B cell (primary cell): ENCODE measurements around the gene MAP2K7. TPM values are rescaled to one million over a fixed set of nuclear protein-coding genes. Genes with fewer than 3 reads are reported as not detected.

Experiments
- ATAC-seq: fragments of 200-7000 bp; cut with Tn5 transposase; one replicate; pipeline ENCODE4 v1.10.0; 2021; ENCODE audit warnings: low read depth, mild to moderate bottlenecking, moderate number of reproducible peaks, moderate library complexity
- CTCF ChIA-PET: fragments of 350-600 bp; sonication (Branson Sonifier 250); formaldehyde crosslinking; loops from one replicate; lab custom pipeline; 2021; ENCODE audit warnings: antibody characterized with exemption, inconsistent platforms; lab: Charles Lee
- POLR2A ChIA-PET: fragments of 350-600 bp; sonication (Branson Sonifier 250); formaldehyde crosslinking; loops from one replicate; lab custom pipeline; 2021; ENCODE audit warnings: antibody characterized with exemption; lab: Charles Lee
- DNase-seq: peaks from one replicate; pipeline ENCODE4 v3.0.0; 2013
- H2AFZ ChIP-seq: 2 replicates; pipeline ENCODE4 v1.6.1; 2012; ENCODE audit warnings: mild to moderate bottlenecking, low read depth, low read length; ENCODE audit not compliant: insufficient read depth, poor library complexity, severe bottlenecking
- H3K27ac ChIP-seq, 2 donors: 1 replicate in 1 of 2; 2 replicates in 1 of 2; pipeline ENCODE4 v1.5.1; 2012 to 2013; ENCODE audit warnings: low read length in 2 of 2, mild to moderate bottlenecking in 2 of 2, moderate library complexity in 1 of 2
- H3K27me3 ChIP-seq, 4 experiments: fragments of 200-600 bp in 1 of 4; sonication (generic) in 1 of 4; replicated peaks in 1 of 4; 1 replicate in 2 of 4; 2 replicates in 2 of 4; pipeline versions ENCODE4 v1.6.1 to v1.7.0; 2013 to 2016; ENCODE audit warnings: low read length in 3 of 4, mild to moderate bottlenecking in 2 of 4, mixed read lengths in 1 of 4, moderate library complexity in 1 of 4; ENCODE audit not compliant: insufficient read depth in 4 of 4, control insufficient read depth in 3 of 4; ENCODE audit errors: control extremely low read depth in 1 of 4
- H3K36me3 ChIP-seq, 2 experiments: replicated peaks in 1 of 2; 1 replicate in 1 of 2; 2 replicates in 1 of 2; pipeline versions ENCODE4 v1.6.1 to v1.7.1; 2013; ENCODE audit warnings: low read length in 1 of 2; ENCODE audit not compliant: insufficient read depth in 2 of 2, control insufficient read depth in 1 of 2; ENCODE audit errors: control extremely low read depth in 1 of 2, extremely low read depth in 1 of 2
- H3K4me1 ChIP-seq, 2 donors: fragments of 200-600 bp in 1 of 2; sonication (generic) in 1 of 2; 1 replicate in 1 of 2; 2 replicates in 1 of 2; pipeline versions ENCODE4 v1.5.1 to v1.6.1; 2013 to 2017; ENCODE audit warnings: low read length in 2 of 2; ENCODE audit not compliant: control insufficient read depth in 2 of 2, insufficient read depth in 2 of 2
- H3K4me2 ChIP-seq: replicated peaks from 2 replicates; pipeline ENCODE3; 2012; ENCODE audit warnings: mild to moderate bottlenecking, low read depth, low read length; ENCODE audit not compliant: poor library complexity, severe bottlenecking
- H3K4me3 ChIP-seq, 5 experiments: fragments of 200-600 bp in 1 of 5; sonication (generic) in 1 of 5; 1 replicate in 3 of 5; 2 replicates in 2 of 5; pipeline versions ENCODE4 v1.5.1 to v1.7.0; 2011 to 2016; ENCODE audit warnings: low read length in 4 of 5, mild to moderate bottlenecking in 4 of 5, low read depth in 2 of 5, control low read depth in 1 of 5, moderate library complexity in 1 of 5; ENCODE audit not compliant: insufficient read depth in 1 of 5; ENCODE audit errors: control extremely low read depth in 1 of 5, extremely low read depth in 1 of 5
- H3K79me2 ChIP-seq: fragments of 200-600 bp; sonication (generic); one replicate; pipeline ENCODE4 v1.6.0; 2016; ENCODE audit warnings: low read length; ENCODE audit not compliant: control insufficient read depth, insufficient read depth
- H3K9ac ChIP-seq: fragments of 200-600 bp; sonication (generic); 2 replicates; pipeline ENCODE4 v1.6.1; 2017; ENCODE audit warnings: mild to moderate bottlenecking, low read length, moderate library complexity
- H3K9me3 ChIP-seq, 3 donors: one replicate each; pipeline versions ENCODE4 v1.6.1 to v1.7.1; 2013; ENCODE audit warnings: low read length in 2 of 3; ENCODE audit not compliant: control insufficient read depth in 2 of 3, insufficient read depth in 1 of 3; ENCODE audit errors: control extremely low read depth in 1 of 3
- H4K20me1 ChIP-seq: 2 replicates; pipeline ENCODE4 v1.6.0; 2012; ENCODE audit warnings: mild to moderate bottlenecking, low read length; ENCODE audit not compliant: insufficient read depth, control insufficient read depth, poor library complexity, severe bottlenecking
- H3K27ac Mint-ChIP-seq: one replicate; pipeline ENCODE4 v1.8.0; 2021; ENCODE audit warnings: mixed read lengths
- H3K27me3 Mint-ChIP-seq: one replicate; pipeline ENCODE4 v1.8.0; 2021; ENCODE audit warnings: mixed read lengths
- H3K4me1 Mint-ChIP-seq: one replicate; pipeline ENCODE4 v1.8.0; 2021; ENCODE audit warnings: mixed read lengths
- H3K4me3 Mint-ChIP-seq: one replicate; pipeline ENCODE4 v1.8.0; 2021; ENCODE audit warnings: mixed read lengths
- H3K9me3 Mint-ChIP-seq: one replicate; pipeline ENCODE4 v1.8.0; 2022; ENCODE audit warnings: mixed read lengths; ENCODE audit not compliant: insufficient read depth
- EZH2 ChIP-seq: IDR thresholded peaks from 2 replicates; pipeline ENCODE4 v1.6.1; 2012; ENCODE audit warnings: borderline replicate concordance, low read depth, mild to moderate bottlenecking, moderate library complexity, low read length; ENCODE audit not compliant: insufficient read depth, poor library complexity, severe bottlenecking
- WGBS: methylation state at CpG from one replicate; pipeline ENCODE4 v1.1.5; 2013; ENCODE audit warnings: missing lambda C conversion rate; ENCODE audit not compliant: insufficient coverage; 5-methylcytosine and 5-hydroxymethylcytosine counted together
- intact Hi-C: fragments of 100-400 bp; cut with micrococcal nuclease; formaldehyde crosslinking; loops from one replicate; pipeline ENCODE4 v1.10.0; 2022
- polyA plus RNA-seq: library from polyadenylated mRNA; depleted of rRNA; stranded (reverse); fragments of >200 nt; gene quantifications from 2 replicates; pipeline ENCODE4 v1.2.3, GENCODE V29; 2012
- total RNA-seq, 2 donors: library from RNA; stranded (reverse); fragments of 120-200 nt in 1 of 2; gene quantifications; 1 replicate in 1 of 2; 2 replicates in 1 of 2; pipeline versions ENCODE4 v1.2.3 to v1.2.4, GENCODE V29; 2013 to 2022
- TF ChIP-seq, protein P1 (sequence below): fragments of 200-600 bp; IDR thresholded peaks from one replicate; pipeline ENCODE4 v1.8.0; 2022; ENCODE audit warnings: antibody characterized with exemption, mild to moderate bottlenecking

MAP2K7 gene
- total and polyA plus RNA-seq, 2 donors (not counting 1 experiment from before 2014, with no cell fraction given) = 56.0 to 71.9 TPM

DNA sequence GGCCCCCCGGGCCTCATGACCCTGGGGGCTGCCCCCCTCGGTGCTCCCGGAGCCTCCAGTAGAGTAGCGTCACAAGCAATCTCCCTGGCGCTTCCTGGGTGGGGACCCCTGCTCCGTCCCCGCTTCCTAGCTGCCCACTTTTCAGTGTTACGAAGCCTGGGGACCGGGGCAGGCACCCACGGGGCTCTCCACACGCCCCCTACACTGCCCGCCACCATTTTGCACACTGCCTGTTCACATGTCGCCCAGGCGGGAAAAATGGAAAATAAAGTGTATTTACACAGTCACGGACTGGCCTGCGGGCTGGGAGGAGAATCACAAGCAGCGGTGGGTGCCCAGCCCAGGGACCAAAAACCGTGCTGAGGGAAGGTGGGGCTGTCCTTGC lies 39.0 kb upstream of the MAP2K7 start:
- peaks cover 0 to 44% (median 0%) of the 10 kb centered on the region in 3 donors for H3K9me3 ChIP-seq
- Mint-ChIP-seq H3K27me3 (peaks cover 26% of the 10 kb centered on the region), H3K9me3 (no peaks in the 10 kb centered on the region), H3K4me3 (no peak overlapping the region), H3K27ac (no peak overlapping the region), H3K4me1 (peaks cover 21% of the 10 kb centered on the region)
- H3K79me2 ChIP-seq = no peaks in the 10 kb centered on the region
- 54% methylated on average over 18 of the region's 18 CpGs for whole genome bisulfite sequencing
- DNase-seq (no peak), ATAC-seq (no peak)
- H4K20me1 ChIP-seq = no peaks in the 10 kb centered on the region
- no peaks in the 10 kb centered on the region for H3K36me3 ChIP-seq
- peaks cover 39 to 42% of the 10 kb centered on the region in 2 donors for H3K4me1 ChIP-seq
- ChIA-PET CTCF (interaction anchor here (0.6 to 0.9 kb wide), 2 partner anchors 13 to 301 kb away, joined by 3 read pairs; no protein-coding TSS in a partner anchor), POLR2A (no interaction called here)
- H2AFZ ChIP-seq = no peak overlapping the region
- H3K4me2 ChIP-seq = no peak overlapping the region
- H3K27ac ChIP-seq = no peak overlapping the region
- H3K27me3 ChIP-seq = peaks cover 0 to 83% (median 32%) of the 10 kb centered on the region in 4 experiments
- intact Hi-C loops = no loop called here
- no peak overlapping the region for H3K4me3 ChIP-seq
- no peak for TF ChIP-seq EZH2
- TF ChIP-seq, protein P1, sequence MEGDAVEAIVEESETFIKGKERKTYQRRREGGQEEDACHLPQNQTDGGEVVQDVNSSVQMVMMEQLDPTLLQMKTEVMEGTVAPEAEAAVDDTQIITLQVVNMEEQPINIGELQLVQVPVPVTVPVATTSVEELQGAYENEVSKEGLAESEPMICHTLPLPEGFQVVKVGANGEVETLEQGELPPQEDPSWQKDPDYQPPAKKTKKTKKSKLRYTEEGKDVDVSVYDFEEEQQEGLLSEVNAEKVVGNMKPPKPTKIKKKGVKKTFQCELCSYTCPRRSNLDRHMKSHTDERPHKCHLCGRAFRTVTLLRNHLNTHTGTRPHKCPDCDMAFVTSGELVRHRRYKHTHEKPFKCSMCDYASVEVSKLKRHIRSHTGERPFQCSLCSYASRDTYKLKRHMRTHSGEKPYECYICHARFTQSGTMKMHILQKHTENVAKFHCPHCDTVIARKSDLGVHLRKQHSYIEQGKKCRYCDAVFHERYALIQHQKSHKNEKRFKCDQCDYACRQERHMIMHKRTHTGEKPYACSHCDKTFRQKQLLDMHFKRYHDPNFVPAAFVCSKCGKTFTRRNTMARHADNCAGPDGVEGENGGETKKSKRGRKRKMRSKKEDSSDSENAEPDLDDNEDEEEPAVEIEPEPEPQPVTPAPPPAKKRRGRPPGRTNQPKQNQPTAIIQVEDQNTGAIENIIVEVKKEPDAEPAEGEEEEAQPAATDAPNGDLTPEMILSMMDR = no peak
- no peak overlapping the region for H3K9ac ChIP-seq

DNA sequence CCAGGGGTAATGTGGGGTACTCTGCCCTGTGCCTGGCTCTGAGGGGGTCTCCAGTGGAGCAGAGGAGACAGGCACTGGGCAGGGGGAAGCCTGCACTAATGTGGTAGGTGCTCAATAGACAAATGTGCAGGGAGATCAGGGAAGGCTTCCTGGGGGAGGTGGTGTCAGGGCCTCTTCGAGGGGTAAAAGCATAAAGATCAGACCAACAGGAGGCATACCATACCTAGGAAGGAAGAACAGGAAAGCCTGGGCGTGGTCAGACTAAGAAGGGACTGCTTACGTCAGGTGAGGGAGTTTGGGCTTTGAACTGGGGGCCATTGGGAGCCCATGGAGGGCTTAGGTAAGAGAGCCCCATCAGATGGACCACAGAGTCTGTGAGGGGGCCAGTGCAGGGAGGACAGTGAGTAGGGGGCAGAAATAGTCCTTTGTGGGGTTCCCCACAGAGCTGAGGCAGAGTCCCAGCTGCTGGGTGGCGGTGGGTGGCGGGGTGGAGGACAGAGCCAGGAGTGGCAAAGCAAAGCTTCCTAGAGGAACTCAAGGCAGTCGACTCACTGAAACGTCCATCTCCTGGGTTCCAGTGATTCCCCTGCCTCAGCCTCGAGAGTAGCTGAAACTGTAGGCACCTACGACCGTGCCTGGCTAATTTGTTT lies 38.3 kb upstream of the MAP2K7 start:
- ATAC-seq = no peak
- peaks cover 42 to 46% of the 10 kb centered on the region in 2 donors for H3K4me1 ChIP-seq
- Mint-ChIP-seq H3K27me3 (peaks cover 26% of the 10 kb centered on the region), H3K4me3 (peak overlapping the region; percentile 18), H3K9me3 (no peaks in the 10 kb centered on the region), H3K27ac (no peak overlapping the region), H3K4me1 (peaks cover 24% of the 10 kb centered on the region)
- POLR2A ChIA-PET = interaction anchor here (0.7 kb wide), 1 partner anchor 50 kb away, joined by 3 read pairs; no protein-coding TSS in a partner anchor
- DNase-seq = peak; percentile 31
- no peak overlapping the region for H3K4me2 ChIP-seq
- CTCF ChIA-PET = no interaction called here
- TF ChIP-seq, protein P1 = no peak
- TF ChIP-seq EZH2 = no peak
- H3K79me2 ChIP-seq = no peaks in the 10 kb centered on the region
- no peak overlapping the region for H3K27ac ChIP-seq
- H3K9ac ChIP-seq = no peak overlapping the region
- no peaks in the 10 kb centered on the region for H3K36me3 ChIP-seq
- H3K27me3 ChIP-seq = peaks cover 0 to 79% (median 29%) of the 10 kb centered on the region in 4 experiments
- H3K4me3 ChIP-seq = no peak overlapping the region
- peaks cover 0 to 50% (median 0%) of the 10 kb centered on the region in 3 donors for H3K9me3 ChIP-seq
- peaks cover 6% of the 10 kb centered on the region for H4K20me1 ChIP-seq
- no peak overlapping the region for H2AFZ ChIP-seq
- intact Hi-C loops = no loop called here
- 39% methylated on average over 10 of the region's 10 CpGs for WGBS
